Nephron progenitor cell (in vitro differentiated cells): ENCODE measurements around the gene ITSN2.

Source experiments
- DNase-seq: peaks from one replicate; pipeline ENCODE4 v3.0.0; 2021
- H3K27ac Mint-ChIP-seq: 2 replicates; pipeline ENCODE4 v1.8.0; 2021; ENCODE audit warnings: mild to moderate bottlenecking, moderate library complexity, mixed read lengths
- H3K27me3 Mint-ChIP-seq: 2 replicates; pipeline ENCODE4 v1.8.0; 2021; ENCODE audit warnings: mild to moderate bottlenecking, low read depth, mixed read lengths; ENCODE audit not compliant: poor library complexity
- H3K36me3 Mint-ChIP-seq: 2 replicates; pipeline ENCODE4 v1.8.0; 2021; ENCODE audit warnings: low read depth, mixed read lengths
- H3K4me1 Mint-ChIP-seq: 2 replicates; pipeline ENCODE4 v1.8.0; 2021; ENCODE audit warnings: mixed read lengths
- H3K4me3 Mint-ChIP-seq: 2 replicates; pipeline ENCODE4 v1.8.0; 2021; ENCODE audit warnings: mild to moderate bottlenecking, moderate library complexity, mixed read lengths
- H3K9me3 Mint-ChIP-seq: 2 replicates; pipeline ENCODE4 v1.8.0; 2021; ENCODE audit warnings: mild to moderate bottlenecking, moderate library complexity, mixed read lengths
- CTCF ChIP-seq: fragments of 200-600 bp; sonication (generic); IDR thresholded peaks from 2 replicates; pipeline ENCODE4 v1.5.0; 2021; ENCODE audit warnings: antibody characterized with exemption

Gene ITSN2

GRCh38 chr2:24153478-24153877 is 206.9 kb downstream of the ITSN2 start:
- no peak overlapping the region for H3K4me3 Mint-ChIP-seq
- no peak for TF ChIP-seq CTCF
- H3K4me1 Mint-ChIP-seq = no peaks in the 10 kb centered on the region
- DNase-seq = no peak
- no peak overlapping the region for H3K27ac Mint-ChIP-seq
- H3K36me3 Mint-ChIP-seq = peaks cover 65% of the 10 kb centered on the region
- H3K9me3 Mint-ChIP-seq = peaks cover 18% of the 10 kb centered on the region
- peaks cover 8% of the 10 kb centered on the region for H3K27me3 Mint-ChIP-seq
